ENCODE results near the gene ALG14.

Gene ALG14

DNA sequence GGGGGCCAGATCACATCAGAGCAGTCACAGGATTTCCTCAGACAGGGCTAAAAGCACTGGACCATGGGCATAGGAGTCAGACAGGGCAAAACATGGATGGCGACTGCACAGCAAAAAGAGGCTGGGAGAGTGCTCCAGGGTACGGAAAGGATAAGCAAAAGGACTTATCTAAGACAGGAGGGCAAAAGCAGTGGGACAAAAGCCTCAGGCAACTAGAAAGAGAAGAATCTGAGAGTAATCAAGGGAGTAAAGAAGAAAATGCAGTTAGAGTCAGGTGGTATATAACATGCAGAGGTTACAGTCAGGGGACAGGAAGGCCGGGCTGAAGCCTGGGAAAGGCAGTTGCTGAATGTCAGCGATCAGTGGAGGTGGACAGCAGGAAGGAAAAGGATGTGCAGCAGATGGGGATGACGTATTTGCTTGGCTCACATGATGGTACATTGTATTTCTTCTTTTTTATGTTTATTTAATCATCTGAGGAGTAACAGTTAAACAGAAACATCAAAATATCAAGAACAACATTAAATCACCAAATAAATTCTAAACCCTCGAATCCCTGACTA is 82.8 kb downstream of the ALG14 start:
- Mint-ChIP-seq H3K27me3 (no peaks in the 10 kb centered on the region), H3K27ac (no peak overlapping the region), H3K4me1 (peaks cover 3% of the 10 kb centered on the region), H3K4me3 (no peak overlapping the region), H3K9me3 (no peaks in the 10 kb centered on the region)
- no peak for DNase-seq
- no peak for ATAC-seq

GRCh38 chr1:94989398-94989797 is 83.4 kb downstream of the ALG14 start:
- Mint-ChIP-seq H3K4me3 (no peak overlapping the region), H3K27ac (no peak overlapping the region), H3K4me1 (no peaks in the 10 kb centered on the region), H3K27me3 (no peaks in the 10 kb centered on the region), H3K9me3 (no peaks in the 10 kb centered on the region)
- ATAC-seq (no peak), DNase-seq (no peak)

DNA sequence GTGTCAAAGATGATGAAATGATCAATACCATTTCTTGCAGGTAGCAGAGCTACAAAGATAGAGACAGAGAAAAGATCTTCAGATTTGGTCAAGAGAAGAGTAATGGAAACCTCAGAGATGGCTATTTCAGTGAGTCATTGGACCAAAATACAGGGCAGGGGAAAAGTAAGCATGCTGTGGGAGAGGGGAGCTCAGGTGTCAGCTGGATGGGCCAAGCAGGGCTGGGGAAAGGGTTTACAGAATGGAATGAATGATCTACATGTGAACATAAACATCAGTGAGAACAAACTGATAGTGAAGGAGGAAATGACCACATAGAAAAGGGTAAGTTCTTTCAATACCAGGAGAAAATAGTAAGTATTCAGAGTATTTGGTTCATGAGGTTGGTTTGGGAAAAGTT is 84.4 kb downstream of the ALG14 start:
- Mint-ChIP-seq H3K4me3 (no peak overlapping the region), H3K9me3 (no peaks in the 10 kb centered on the region), H3K4me1 (no peaks in the 10 kb centered on the region), H3K27me3 (no peaks in the 10 kb centered on the region), H3K27ac (no peak overlapping the region)
- DNase-seq: no peak
- no peak for ATAC-seq

DNA sequence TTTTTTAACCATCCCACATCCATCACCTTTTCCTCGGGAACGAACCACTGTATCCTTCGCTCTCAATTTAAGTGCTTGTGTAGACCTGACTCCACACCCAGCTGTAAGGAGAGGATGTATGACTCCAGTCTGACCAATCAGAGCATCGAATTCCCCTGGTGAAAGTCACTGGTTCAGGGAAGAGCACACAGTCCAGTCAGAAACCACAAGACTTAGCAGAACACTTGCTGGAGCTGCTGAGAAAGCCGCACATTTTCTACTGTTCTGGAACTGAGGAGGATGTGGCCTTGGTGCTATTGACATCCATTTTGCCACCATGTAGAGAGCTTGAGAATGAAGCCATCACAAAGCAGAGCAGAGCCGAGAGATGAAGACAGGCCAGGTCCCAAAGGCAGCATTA is 86.0 kb downstream of the ALG14 start:
- Mint-ChIP-seq H3K27me3 (no peaks in the 10 kb centered on the region), H3K4me1 (no peaks in the 10 kb centered on the region), H3K4me3 (no peak overlapping the region), H3K27ac (no peak overlapping the region), H3K9me3 (no peaks in the 10 kb centered on the region)
- DNase-seq (no peak), ATAC-seq (no peak)

DNA sequence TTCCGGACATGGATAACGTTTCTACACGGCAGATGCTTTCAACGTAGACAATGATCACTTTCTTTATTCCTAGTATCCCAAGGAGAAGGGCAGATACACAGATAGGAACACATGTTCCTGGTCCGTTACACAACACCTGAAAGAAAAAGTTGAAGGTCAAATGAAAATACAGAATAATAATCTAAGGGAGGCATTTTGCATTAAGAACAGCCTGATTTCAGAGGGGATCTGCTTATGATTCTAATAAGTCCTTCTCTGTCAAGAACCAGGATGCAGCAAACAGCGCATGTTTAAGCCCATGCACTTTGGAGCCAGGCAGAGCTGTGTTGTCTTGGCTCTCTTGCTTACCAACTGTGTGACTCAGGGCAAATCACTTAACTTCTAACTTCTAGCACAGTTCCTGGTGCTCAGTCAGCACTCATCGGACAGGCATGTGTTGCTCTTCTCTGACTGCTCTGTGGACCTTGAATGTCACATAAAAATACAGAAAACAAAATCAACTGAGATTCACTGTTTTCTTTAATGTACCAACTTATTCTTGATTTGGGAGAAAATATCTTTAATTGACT is 89.5 kb downstream of the ALG14 start:
- Mint-ChIP-seq H3K27ac (no peak overlapping the region), H3K9me3 (no peaks in the 10 kb centered on the region), H3K4me1 (peaks cover 6% of the 10 kb centered on the region), H3K4me3 (no peak overlapping the region), H3K27me3 (no peaks in the 10 kb centered on the region)
- DNase-seq (no peak), ATAC-seq (no peak)

- Mint-ChIP-seq H3K27ac (no peak overlapping the region), H3K4me3 (no peak overlapping the region), H3K27me3 (no peaks in the 10 kb centered on the region), H3K9me3 (no peaks in the 10 kb centered on the region), H3K4me1 (peaks cover 6% of the 10 kb centered on the region)
- no peak for ATAC-seq
- DNase-seq: no peak
Measured at GRCh38 chr1:94982398-94982797, 90.4 kb downstream of the ALG14 start.

GRCh38 chr1:94981575-94981973 is 91.2 kb downstream of the ALG14 start:
- ATAC-seq (no peak), DNase-seq (no peak)
- Mint-ChIP-seq H3K27ac (no peak overlapping the region), H3K27me3 (no peaks in the 10 kb centered on the region), H3K4me3 (no peak overlapping the region), H3K9me3 (no peaks in the 10 kb centered on the region), H3K4me1 (peaks cover 6% of the 10 kb centered on the region)

DNA sequence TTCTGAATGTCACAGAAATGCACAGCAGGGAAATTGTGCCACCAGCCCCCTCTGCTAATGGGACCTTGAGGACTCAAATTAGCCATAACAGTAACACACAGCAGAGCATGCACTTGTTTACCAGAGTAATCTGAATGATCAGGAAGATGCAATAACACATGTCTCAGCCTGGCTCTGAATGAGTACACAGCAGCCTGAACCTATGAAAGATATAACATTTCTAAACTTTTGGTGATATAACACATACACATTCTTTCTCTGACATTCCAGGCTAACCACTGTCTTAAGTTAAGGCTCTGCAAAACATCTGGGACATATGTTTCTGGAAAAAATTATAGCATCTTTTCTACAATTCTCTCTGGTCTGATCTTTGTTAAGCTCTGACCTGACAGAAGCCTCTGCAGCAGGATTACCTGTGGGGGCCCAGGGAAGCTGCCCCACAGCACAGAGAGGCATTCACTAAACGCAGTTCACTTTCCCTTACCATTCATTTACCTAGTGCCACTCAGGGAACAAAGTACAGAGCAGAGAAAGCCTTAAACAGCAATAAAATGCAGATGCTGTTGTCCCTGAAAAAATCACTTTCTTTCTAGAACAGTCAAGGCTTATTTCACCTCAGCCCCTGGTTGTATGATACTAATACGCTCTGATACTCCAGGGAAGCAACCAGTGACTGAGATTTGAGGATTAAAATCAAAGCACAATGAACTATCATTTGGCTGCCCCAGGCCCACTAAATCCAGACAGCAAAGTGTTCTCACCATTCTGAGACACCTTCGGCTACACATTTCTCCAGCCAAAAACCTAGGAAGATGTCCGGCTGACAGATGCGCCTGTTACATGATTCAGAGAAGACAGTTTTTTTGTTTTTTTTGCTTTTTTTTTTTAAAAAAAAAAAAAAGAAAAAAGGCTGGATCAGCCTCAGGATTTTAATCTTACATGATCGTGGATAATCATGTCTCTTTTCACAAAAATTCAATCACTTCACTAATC is 91.9 kb downstream of the ALG14 start:
- Mint-ChIP-seq H3K4me3 (no peak overlapping the region), H3K9me3 (no peaks in the 10 kb centered on the region), H3K4me1 (peaks cover 6% of the 10 kb centered on the region), H3K27me3 (no peaks in the 10 kb centered on the region), H3K27ac (peak overlapping the region in 1 of 2 donors; percentile 40)
- DNase-seq (no peak), ATAC-seq (no peak)

GRCh38 chr1:94979656-94980581 is 92.8 kb downstream of the ALG14 start:
- Mint-ChIP-seq H3K27me3 (no peaks in the 10 kb centered on the region), H3K4me1 (peaks cover 6% of the 10 kb centered on the region), H3K4me3 (no peak overlapping the region), H3K27ac (peak overlapping the region in 1 of 2 donors; percentile 40), H3K9me3 (no peaks in the 10 kb centered on the region)
- DNase-seq: no peak
- no peak for ATAC-seq

GRCh38 chr1:94979131-94979530 is 93.6 kb downstream of the ALG14 start:
- DNase-seq (no peak), ATAC-seq (no peak)
- Mint-ChIP-seq H3K4me3 (no peak overlapping the region), H3K9me3 (no peaks in the 10 kb centered on the region), H3K27me3 (no peaks in the 10 kb centered on the region), H3K27ac (no peak overlapping the region), H3K4me1 (peaks cover 6% of the 10 kb centered on the region)

DNA sequence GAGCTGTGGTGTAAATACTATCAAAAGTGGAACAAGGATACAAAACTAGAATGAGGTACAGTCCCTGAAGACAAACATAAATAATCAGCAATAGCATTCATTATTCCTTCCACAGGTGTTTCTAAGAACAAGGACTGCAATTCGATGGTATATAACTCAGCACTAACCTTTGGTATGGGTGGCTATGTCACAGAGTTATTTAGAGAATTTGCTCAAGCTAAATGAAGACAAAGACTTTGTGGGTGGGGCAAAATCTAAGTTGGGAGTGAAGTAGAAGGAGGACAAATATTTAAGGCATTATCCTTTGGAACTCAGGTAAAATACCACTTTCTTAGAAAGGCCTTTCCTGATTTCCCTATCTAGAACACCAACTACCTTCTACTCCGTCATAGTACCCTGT is 94.3 kb downstream of the ALG14 start:
- DNase-seq (no peak), ATAC-seq (no peak)
- Mint-ChIP-seq H3K27ac (no peak overlapping the region), H3K9me3 (no peaks in the 10 kb centered on the region), H3K27me3 (no peaks in the 10 kb centered on the region), H3K4me3 (no peak overlapping the region), H3K4me1 (peaks cover 6% of the 10 kb centered on the region)

- Mint-ChIP-seq H3K4me3 (no peak overlapping the region), H3K9me3 (no peaks in the 10 kb centered on the region), H3K27me3 (no peaks in the 10 kb centered on the region), H3K4me1 (peaks cover 7% of the 10 kb centered on the region), H3K27ac (no peak overlapping the region)
- DNase-seq (no peak), ATAC-seq (no peak)
Measured at GRCh38 chr1:94976971-94977548, 95.7 kb downstream of the ALG14 start.

- Mint-ChIP-seq H3K27ac (no peak overlapping the region), H3K4me1 (peaks cover 5% of the 10 kb centered on the region), H3K27me3 (no peaks in the 10 kb centered on the region), H3K9me3 (no peaks in the 10 kb centered on the region), H3K4me3 (no peak overlapping the region)
- DNase-seq (no peak), ATAC-seq (no peak)
Measured at GRCh38 chr1:94974824-94975223, 97.9 kb downstream of the ALG14 start.

GRCh38 chr1:94974241-94974640 is 98.5 kb downstream of the ALG14 start:
- Mint-ChIP-seq H3K4me3 (no peak overlapping the region), H3K9me3 (no peaks in the 10 kb centered on the region), H3K27ac (no peak overlapping the region), H3K4me1 (peaks cover 5% of the 10 kb centered on the region), H3K27me3 (no peaks in the 10 kb centered on the region)
- no peak for DNase-seq
- ATAC-seq: no peak

- Mint-ChIP-seq H3K4me3 (no peak overlapping the region), H3K27me3 (no peaks in the 10 kb centered on the region), H3K27ac (peak overlapping the region in 1 of 2 donors; percentile 63), H3K9me3 (no peaks in the 10 kb centered on the region), H3K4me1 (peaks cover 5% of the 10 kb centered on the region)
- no peak for DNase-seq
- no peak for ATAC-seq
Measured at GRCh38 chr1:94973309-94973922, 99.3 kb downstream of the ALG14 start.

All from stimulated activated naive CD8-positive, alpha-beta T cell treated with anti-CD3 and anti-CD28 coated beads, Interleukin-15, amount 100 ng/mL, for 72 hours (primary cell).